Aorta (tissue), 5 donors: ENCODE measurements around the gene MEIS2. TPM values are rescaled to one million over a fixed set of nuclear protein-coding genes. Genes with fewer than 3 reads are reported as not detected.
A peak's percentile ranks its signal among the peaks of the same experiment; 100 is the strongest.

Experiments used
- ATAC-seq: fragments of 200-7000 bp; cut with Tn5 transposase; one replicate; pipeline ENCODE4 v1.9.1; 2022; ENCODE audit warnings: moderate library complexity; ENCODE audit not compliant: low FRiP score
- DNase-seq, 2 donors: peaks; one replicate each; pipeline ENCODE4 v3.0.0-alpha.2; 2020
- H3K27ac ChIP-seq, 2 donors: one replicate each; pipeline ENCODE4 v1.5.1; 2013; ENCODE audit warnings: low read length in 2 of 2, mild to moderate bottlenecking in 2 of 2, moderate library complexity in 2 of 2, control low read depth in 1 of 2, inconsistent platforms in 1 of 2, low read depth in 1 of 2
- H3K27me3 ChIP-seq, 2 donors: one replicate each; pipeline ENCODE4 v1.6.1; 2013; ENCODE audit warnings: control low read depth in 1 of 2, low read length in 1 of 2, mild to moderate bottlenecking in 1 of 2, moderate library complexity in 1 of 2; ENCODE audit not compliant: insufficient read depth in 2 of 2, control insufficient read depth in 1 of 2
- H3K36me3 ChIP-seq, 2 donors: one replicate each; pipeline ENCODE4 v1.6.1; 2013; ENCODE audit warnings: control low read depth in 1 of 2, low read length in 1 of 2, mild to moderate bottlenecking in 1 of 2; ENCODE audit not compliant: insufficient read depth in 2 of 2, control insufficient read depth in 1 of 2
- H3K4me1 ChIP-seq, 2 donors: one replicate each; pipeline ENCODE4 v1.6.1; 2013; ENCODE audit warnings: low read length in 2 of 2, control low read depth in 1 of 2, mild to moderate bottlenecking in 1 of 2, moderate library complexity in 1 of 2; ENCODE audit not compliant: insufficient read depth in 2 of 2, control insufficient read depth in 1 of 2
- H3K4me3 ChIP-seq, 2 donors: one replicate each; pipeline ENCODE4 v1.5.1; 2013; ENCODE audit warnings: low read length in 2 of 2, control low read depth in 1 of 2, mild to moderate bottlenecking in 1 of 2
- H3K9me3 ChIP-seq: one replicate; pipeline ENCODE4 v1.6.1; 2013; ENCODE audit warnings: mild to moderate bottlenecking, low read length; ENCODE audit not compliant: control insufficient read depth
- WGBS, 2 donors: extraction: QIAGEN DNeasy Blood & Tissue Kit; methylation state at CpG; one replicate each; pipeline ENCODE4 v1.1.7; 2013; 5-methylcytosine and 5-hydroxymethylcytosine counted together
- intact Hi-C, 2 donors: fragments of 100-400 bp; cut with DNase I; formaldehyde crosslinking; loops; one replicate each; pipeline versions ENCODE4 v1.14.2 to v1.15.0; 2022
- polyA plus RNA-seq, 2 donors: library from polyadenylated mRNA; stranded (reverse); fragments of 200-250 nt; gene quantifications; one replicate each; pipeline ENCODE4 v1.2.3, GENCODE V29; 2013
- total RNA-seq, 2 donors: library from RNA; stranded (reverse); fragmentation: NEBNext Ultra II Directional; extraction: Animal tissue kit (Norgen Biotek cat#: 25700); gene quantifications; one replicate each; pipeline ENCODE4 v1.2.1, GENCODE V29; 2021
- donor health status: healthy with polysubstance abuse.
- donor health status: Bipolar disorder and iron deficiency.
- donor health status: DM: no; HTN: no; CAD: no.
- donor health status: DM: no; HTN: no; CAD: no.
- donor health status: DM: yes; HTN: yes; CAD: no.

Gene MEIS2
- total and polyA plus RNA-seq, 4 donors, result 20.7 to 58.7 (median 25.9) TPM

GRCh38 chr15:36960179-36960946 is 140.0 kb downstream of the MEIS2 start:
- intact Hi-C loops, result no loop called here
- Histone ChIP-seq H3K4me3 (no peak overlapping the region), H3K36me3 (no peaks in the 10 kb centered on the region), H3K27me3 (no peaks in the 10 kb centered on the region), H3K4me1 (peaks cover 0 to 3% of the 10 kb centered on the region in 2 donors), H3K27ac (no peak overlapping the region), H3K9me3 (no peaks in the 10 kb centered on the region)
- WGBS, 2 donors, result 36 to 50% methylated on average over 2 of the region's 2 CpGs
- DNase-seq (no peak), ATAC-seq (no peak)

- Histone ChIP-seq H3K4me1 (peaks cover 0 to 3% of the 10 kb centered on the region in 2 donors), H3K27me3 (no peaks in the 10 kb centered on the region), H3K27ac (no peak overlapping the region), H3K36me3 (no peaks in the 10 kb centered on the region), H3K9me3 (no peaks in the 10 kb centered on the region), H3K4me3 (no peak overlapping the region)
- DNase-seq (no peak), ATAC-seq (no peak)
- intact Hi-C loops, result no loop called here
These were observed 140.6 kb downstream of the MEIS2 start for GRCh38 chr15:36959746-36960145.

DNA sequence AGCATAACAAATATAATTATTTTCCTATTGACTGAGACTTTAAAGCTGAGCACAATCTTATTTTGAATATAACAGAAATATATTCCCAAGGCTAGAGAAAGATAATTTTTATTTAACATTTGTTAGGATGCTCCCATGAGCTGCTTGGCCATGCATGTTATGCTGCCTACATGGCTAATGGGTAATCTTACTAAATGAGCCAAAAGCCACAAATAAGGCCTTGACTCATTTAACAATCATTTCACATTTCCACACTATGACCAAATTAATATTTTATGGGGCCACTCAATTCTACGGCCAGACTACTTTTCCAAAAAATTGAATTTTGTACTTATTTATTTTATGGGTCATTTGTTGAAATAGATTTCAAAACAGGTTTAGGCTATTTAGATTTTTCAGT is 141.7 kb downstream of the MEIS2 start:
- Histone ChIP-seq H3K4me1 (peaks cover 0 to 3% of the 10 kb centered on the region in 2 donors), H3K27me3 (no peaks in the 10 kb centered on the region), H3K36me3 (no peaks in the 10 kb centered on the region), H3K9me3 (no peaks in the 10 kb centered on the region), H3K27ac (no peak overlapping the region), H3K4me3 (no peak overlapping the region)
- DNase-seq (no peak), ATAC-seq (no peak)
- WGBS, 2 donors, result 49 to 55% methylated on average over 1 of the region's 1 CpG
- intact Hi-C loops, result no loop called here

DNA sequence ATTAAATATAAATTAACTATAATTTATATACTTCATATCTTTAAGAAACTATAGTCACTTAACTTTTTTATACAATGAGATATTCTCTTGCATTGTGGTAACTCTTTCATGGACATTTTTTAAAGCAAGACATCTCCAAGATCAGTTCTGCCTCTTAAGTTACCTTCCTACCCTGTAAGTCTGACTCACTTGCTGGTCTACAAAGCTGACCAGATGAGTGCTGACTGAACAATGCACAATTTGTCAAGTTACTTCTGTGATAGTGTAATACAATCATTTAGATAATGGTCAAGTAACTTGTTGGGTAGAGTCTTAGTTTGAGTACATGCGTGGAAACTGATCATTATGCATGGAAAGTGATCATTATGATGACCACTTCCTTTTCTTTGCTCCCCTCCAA is 145.9 kb downstream of the MEIS2 start:
- no peaks in the 10 kb centered on the region for H3K9me3 ChIP-seq
- no peaks in the 10 kb centered on the region for H3K36me3 ChIP-seq
- peaks cover 0 to 3% of the 10 kb centered on the region in 2 donors for H3K4me1 ChIP-seq
- no peak overlapping the region for H3K4me3 ChIP-seq
- ATAC-seq, result no peak
- intact Hi-C loops, result no loop called here
- DNase-seq, result no peak
- no peaks in the 10 kb centered on the region for H3K27me3 ChIP-seq
- WGBS, 2 donors, result 89 to 98% methylated on average over 1 of the region's 1 CpG
- H3K27ac ChIP-seq, result no peak overlapping the region

DNA sequence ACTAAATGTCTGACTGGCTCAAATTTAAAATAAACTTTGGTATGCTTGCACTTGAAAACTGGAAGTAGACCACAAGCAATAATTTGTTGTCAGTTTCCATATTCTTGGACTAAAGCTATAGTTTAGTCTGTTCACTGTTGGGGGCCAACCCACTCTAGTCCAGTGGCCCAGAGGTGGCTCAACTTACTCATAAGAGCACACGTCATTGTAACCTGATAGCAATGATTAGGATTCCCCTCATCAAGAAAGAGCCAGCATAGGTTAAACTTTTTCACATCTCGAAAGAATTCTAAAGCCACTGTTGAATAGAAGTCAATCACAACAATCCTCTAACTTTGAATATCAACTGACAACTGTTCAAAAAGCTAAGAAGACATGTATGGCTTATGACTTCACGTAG is 147.0 kb downstream of the MEIS2 start:
- intact Hi-C loops, result no loop called here
- Histone ChIP-seq H3K9me3 (no peaks in the 10 kb centered on the region), H3K4me1 (peaks cover 0 to 3% of the 10 kb centered on the region in 2 donors), H3K4me3 (no peak overlapping the region), H3K27ac (no peak overlapping the region), H3K36me3 (no peaks in the 10 kb centered on the region), H3K27me3 (no peaks in the 10 kb centered on the region)
- WGBS, 2 donors, result 78 to 95% methylated on average over 3 of the region's 3 CpGs
- no peak for ATAC-seq
- no peak for DNase-seq

DNA sequence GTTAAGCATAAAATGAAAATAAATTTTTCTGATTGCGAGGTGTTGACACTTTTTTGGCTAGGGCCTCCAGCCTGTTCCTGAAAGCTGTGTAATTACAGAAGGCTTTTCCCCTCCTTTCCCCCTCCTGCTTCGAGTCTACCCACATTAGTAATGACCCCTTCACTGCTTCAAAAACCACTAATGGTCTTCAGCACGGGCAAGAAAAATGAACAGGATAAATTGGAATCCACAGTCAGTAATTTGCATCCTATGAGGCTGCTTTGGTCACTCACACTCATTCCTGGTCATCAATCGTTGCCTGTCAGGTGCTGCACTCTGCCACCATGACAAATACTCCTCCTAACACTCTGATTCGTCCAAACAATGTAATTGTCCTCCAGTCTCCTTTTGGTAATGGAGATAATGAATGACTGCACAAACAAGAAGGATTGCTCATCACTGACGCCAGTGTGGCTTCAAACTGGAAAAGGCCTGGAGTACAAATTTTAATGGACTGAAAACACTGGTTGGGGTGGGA is 148.6 kb downstream of the MEIS2 start:
- no peak for DNase-seq
- intact Hi-C loops, result no loop called here
- Histone ChIP-seq H3K4me3 (no peak overlapping the region), H3K9me3 (no peaks in the 10 kb centered on the region), H3K36me3 (no peaks in the 10 kb centered on the region), H3K4me1 (no peaks in the 10 kb centered on the region), H3K27me3 (no peaks in the 10 kb centered on the region), H3K27ac (peak overlapping the region in 1 of 2 donors; percentile 25)
- ATAC-seq, result no peak
- WGBS, 2 donors, result 22 to 33% methylated on average over 6 of the region's 6 CpGs

- no peak for ATAC-seq
- WGBS, 2 donors, result 89 to 90% methylated on average over 4 of the region's 4 CpGs
- intact Hi-C loops, result no loop called here
These were observed 150.0 kb downstream of the MEIS2 start for GRCh38 chr15:36950371-36950770.

GRCh38 chr15:36948982-36949381 is 151.4 kb downstream of the MEIS2 start:
- no peaks in the 10 kb centered on the region for H3K27me3 ChIP-seq
- H3K36me3 ChIP-seq, result no peaks in the 10 kb centered on the region
- H3K27ac ChIP-seq, result no peak overlapping the region
- H3K9me3 ChIP-seq, result no peaks in the 10 kb centered on the region
- ATAC-seq, result no peak
- WGBS, 2 donors, result 82 to 91% methylated on average over 3 of the region's 3 CpGs
- peaks cover 0 to 7% of the 10 kb centered on the region in 2 donors for H3K4me1 ChIP-seq
- no peak for DNase-seq
- H3K4me3 ChIP-seq, result no peak overlapping the region
- intact Hi-C loops, result no loop called here

More at GRCh38 chr15:36950371-36950770, 150.0 kb downstream of the MEIS2 start:
- Histone ChIP-seq H3K27ac (no peak overlapping the region), H3K4me3 (no peak overlapping the region), H3K4me1 (no peaks in the 10 kb centered on the region), H3K27me3 (no peaks in the 10 kb centered on the region), H3K36me3 (no peaks in the 10 kb centered on the region), H3K9me3 (no peaks in the 10 kb centered on the region)
- DNase-seq, result no peak

DNA sequence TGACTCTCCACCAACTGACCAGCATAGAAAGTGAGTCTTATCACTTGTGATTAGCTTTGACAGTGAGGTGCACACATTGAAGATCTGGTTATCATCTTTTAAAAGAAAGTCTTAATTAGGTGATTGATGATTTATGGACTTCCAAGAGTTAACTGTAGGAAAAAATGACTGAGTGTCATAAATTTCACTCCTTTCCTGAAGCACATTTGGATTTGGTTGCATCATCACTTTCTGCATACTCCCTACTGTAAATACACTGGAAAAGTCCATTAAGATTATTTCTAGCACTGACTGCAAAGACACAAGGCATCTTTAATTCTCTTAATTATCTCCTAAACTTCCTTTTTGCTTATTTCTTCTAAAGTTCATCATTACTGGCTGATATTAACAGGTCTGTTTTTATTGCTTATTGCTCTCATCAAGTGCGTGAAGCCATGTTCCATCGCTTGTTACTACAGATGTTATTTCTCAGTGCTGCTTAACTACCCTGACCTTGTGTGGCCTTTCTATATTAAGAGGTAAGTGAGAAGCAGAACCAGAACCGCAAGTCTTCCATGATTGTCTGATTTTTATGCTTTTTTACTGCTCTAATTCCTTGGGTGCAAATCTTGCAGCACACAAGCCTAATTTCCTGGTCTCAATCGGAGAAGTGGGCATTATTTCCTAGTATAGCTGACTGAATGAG is 153.2 kb downstream of the MEIS2 start:
- peaks cover 3 to 7% of the 10 kb centered on the region in 2 donors for H3K4me1 ChIP-seq
- 93 to 94% methylated on average over 4 of the region's 4 CpGs for WGBS, 2 donors

More for the DNA sequence above, 153.2 kb downstream of the MEIS2 start:
- Histone ChIP-seq H3K36me3 (no peaks in the 10 kb centered on the region), H3K4me3 (no peak overlapping the region), H3K27ac (no peak overlapping the region), H3K9me3 (no peaks in the 10 kb centered on the region), H3K27me3 (no peaks in the 10 kb centered on the region)
- no peak for ATAC-seq
- DNase-seq, result no peak
- intact Hi-C loops, result no loop called here
